Neural cell (in vitro differentiated cells): ENCODE measurements around the gene DPF3.

Source experiments
- EP300 ChIP-seq: fragments of 450-650 bp; conservative IDR thresholded peaks from 2 replicates; pipeline ENCODE4 v1.6.1; 2014; ENCODE audit warnings: antibody characterized with exemption, mild to moderate bottlenecking, moderate library complexity; ENCODE audit not compliant: poor library complexity, severe bottlenecking
- EZH2 ChIP-seq: fragments of 200-600, 300-800 bp; shearing (Covaris generic), sonication (generic); IDR thresholded peaks from 2 replicates; pipeline ENCODE4 v1.6.1; 2014; ENCODE audit warnings: antibody characterized with exemption, low read length, borderline replicate concordance, mild to moderate bottlenecking; ENCODE audit not compliant: insufficient read depth, poor library complexity, severe bottlenecking
- POLR2AphosphoS5 ChIP-seq: IDR thresholded peaks from 2 replicates; pipeline ENCODE4 v1.6.1; 2012
- RAD21 ChIP-seq: fragments of 450-650 bp; conservative IDR thresholded peaks from 2 replicates; pipeline ENCODE4 v1.6.1; 2014; ENCODE audit warnings: antibody characterized with exemption, mild to moderate bottlenecking, moderate library complexity
- SMC3 ChIP-seq: fragments of 450-650 bp; conservative IDR thresholded peaks from 2 replicates; pipeline ENCODE4 v1.6.1; 2014; ENCODE audit warnings: antibody characterized with exemption, mild to moderate bottlenecking, moderate library complexity; ENCODE audit not compliant: poor library complexity
- TAF1 ChIP-seq: IDR thresholded peaks from 2 replicates; pipeline ENCODE4 v1.6.1; 2012; ENCODE audit warnings: low read depth
- TF ChIP-seq, protein P1 (sequence below): fragments of 450-650 bp; IDR thresholded peaks from 2 replicates; pipeline ENCODE4 v1.5.1; 2014; ENCODE audit warnings: antibody characterized with exemption, mild to moderate bottlenecking, moderate library complexity; ENCODE audit not compliant: poor library complexity, severe bottlenecking
- TF ChIP-seq, protein P2 (sequence below): IDR thresholded peaks from 2 replicates; pipeline ENCODE4 v1.6.1; 2012; ENCODE audit warnings: borderline replicate concordance

DNA sequence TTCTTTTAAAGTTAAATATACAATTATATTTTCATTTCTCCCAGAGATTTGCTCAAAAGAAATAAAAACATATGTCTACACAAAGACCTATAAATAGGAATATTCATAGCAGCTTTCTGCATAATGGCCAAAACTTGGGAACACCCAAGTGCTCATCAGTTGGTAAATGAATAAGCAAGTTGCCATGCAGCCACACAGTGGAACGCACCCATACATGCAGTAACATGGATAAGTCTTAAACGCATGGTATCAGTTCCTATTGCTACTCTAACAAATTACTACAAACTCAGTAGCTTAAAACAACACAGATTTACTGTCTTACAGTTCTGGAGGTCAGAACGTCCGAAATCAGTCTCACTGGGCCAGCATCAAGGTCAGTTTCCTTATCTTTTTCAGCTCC is 78.5 kb downstream of the DPF3 start:
- TF ChIP-seq, protein P1, sequence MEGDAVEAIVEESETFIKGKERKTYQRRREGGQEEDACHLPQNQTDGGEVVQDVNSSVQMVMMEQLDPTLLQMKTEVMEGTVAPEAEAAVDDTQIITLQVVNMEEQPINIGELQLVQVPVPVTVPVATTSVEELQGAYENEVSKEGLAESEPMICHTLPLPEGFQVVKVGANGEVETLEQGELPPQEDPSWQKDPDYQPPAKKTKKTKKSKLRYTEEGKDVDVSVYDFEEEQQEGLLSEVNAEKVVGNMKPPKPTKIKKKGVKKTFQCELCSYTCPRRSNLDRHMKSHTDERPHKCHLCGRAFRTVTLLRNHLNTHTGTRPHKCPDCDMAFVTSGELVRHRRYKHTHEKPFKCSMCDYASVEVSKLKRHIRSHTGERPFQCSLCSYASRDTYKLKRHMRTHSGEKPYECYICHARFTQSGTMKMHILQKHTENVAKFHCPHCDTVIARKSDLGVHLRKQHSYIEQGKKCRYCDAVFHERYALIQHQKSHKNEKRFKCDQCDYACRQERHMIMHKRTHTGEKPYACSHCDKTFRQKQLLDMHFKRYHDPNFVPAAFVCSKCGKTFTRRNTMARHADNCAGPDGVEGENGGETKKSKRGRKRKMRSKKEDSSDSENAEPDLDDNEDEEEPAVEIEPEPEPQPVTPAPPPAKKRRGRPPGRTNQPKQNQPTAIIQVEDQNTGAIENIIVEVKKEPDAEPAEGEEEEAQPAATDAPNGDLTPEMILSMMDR = no peak
- TF ChIP-seq SMC3 = no peak
- no peak for TF ChIP-seq POLR2AphosphoS5
- TF ChIP-seq EP300 = no peak
- TF ChIP-seq TAF1 = no peak
- TF ChIP-seq, protein P2, sequence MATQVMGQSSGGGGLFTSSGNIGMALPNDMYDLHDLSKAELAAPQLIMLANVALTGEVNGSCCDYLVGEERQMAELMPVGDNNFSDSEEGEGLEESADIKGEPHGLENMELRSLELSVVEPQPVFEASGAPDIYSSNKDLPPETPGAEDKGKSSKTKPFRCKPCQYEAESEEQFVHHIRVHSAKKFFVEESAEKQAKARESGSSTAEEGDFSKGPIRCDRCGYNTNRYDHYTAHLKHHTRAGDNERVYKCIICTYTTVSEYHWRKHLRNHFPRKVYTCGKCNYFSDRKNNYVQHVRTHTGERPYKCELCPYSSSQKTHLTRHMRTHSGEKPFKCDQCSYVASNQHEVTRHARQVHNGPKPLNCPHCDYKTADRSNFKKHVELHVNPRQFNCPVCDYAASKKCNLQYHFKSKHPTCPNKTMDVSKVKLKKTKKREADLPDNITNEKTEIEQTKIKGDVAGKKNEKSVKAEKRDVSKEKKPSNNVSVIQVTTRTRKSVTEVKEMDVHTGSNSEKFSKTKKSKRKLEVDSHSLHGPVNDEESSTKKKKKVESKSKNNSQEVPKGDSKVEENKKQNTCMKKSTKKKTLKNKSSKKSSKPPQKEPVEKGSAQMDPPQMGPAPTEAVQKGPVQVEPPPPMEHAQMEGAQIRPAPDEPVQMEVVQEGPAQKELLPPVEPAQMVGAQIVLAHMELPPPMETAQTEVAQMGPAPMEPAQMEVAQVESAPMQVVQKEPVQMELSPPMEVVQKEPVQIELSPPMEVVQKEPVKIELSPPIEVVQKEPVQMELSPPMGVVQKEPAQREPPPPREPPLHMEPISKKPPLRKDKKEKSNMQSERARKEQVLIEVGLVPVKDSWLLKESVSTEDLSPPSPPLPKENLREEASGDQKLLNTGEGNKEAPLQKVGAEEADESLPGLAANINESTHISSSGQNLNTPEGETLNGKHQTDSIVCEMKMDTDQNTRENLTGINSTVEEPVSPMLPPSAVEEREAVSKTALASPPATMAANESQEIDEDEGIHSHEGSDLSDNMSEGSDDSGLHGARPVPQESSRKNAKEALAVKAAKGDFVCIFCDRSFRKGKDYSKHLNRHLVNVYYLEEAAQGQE = no peak
- TF ChIP-seq EZH2 = no peak
- TF ChIP-seq RAD21 = no peak
